Measurements from ENCODE around the gene CDCP1. TPM values are rescaled to one million over a fixed set of nuclear protein-coding genes. Genes with fewer than 3 reads are reported as not detected.

Gene CDCP1

GRCh38 chr3:45037720-45038455 lies 108.3 kb downstream of the CDCP1 start:
- H3K4me3 ChIP-seq (ENCODE audit: low read length), result no peak overlapping the region
- H3K27me3 ChIP-seq (ENCODE audit: control insufficient read depth, insufficient read depth, low read length), result no peaks in the 10 kb centered on the region
- no peak overlapping the region for H3K4me2 ChIP-seq (ENCODE audit: low read length)
- H3K36me3 ChIP-seq (ENCODE audit: insufficient read depth, low read length), result no peaks in the 10 kb centered on the region
- H3K4me1 ChIP-seq (ENCODE audit: control insufficient read depth, insufficient read depth, low read length), result peaks cover 23% of the 10 kb centered on the region
- no peak overlapping the region for H3K9ac ChIP-seq (ENCODE audit: low read depth, low read length)
- no peaks in the 10 kb centered on the region for H3K9me3 ChIP-seq (replicated peaks; ENCODE audit: low read length)

GRCh38 chr3:45035441-45036301 lies 110.5 kb downstream of the CDCP1 start:
- Histone ChIP-seq H3K27me3 (ENCODE audit: control insufficient read depth, insufficient read depth, low read length) (no peaks in the 10 kb centered on the region), H3K4me3 (ENCODE audit: low read length) (no peak overlapping the region), H3K9me3 (replicated peaks; ENCODE audit: low read length) (no peaks in the 10 kb centered on the region), H3K9ac (ENCODE audit: low read depth, low read length) (no peak overlapping the region), H3K4me1 (ENCODE audit: control insufficient read depth, insufficient read depth, low read length) (peaks cover 20% of the 10 kb centered on the region), H3K36me3 (ENCODE audit: insufficient read depth, low read length) (no peaks in the 10 kb centered on the region), H3K4me2 (ENCODE audit: low read length) (peak overlapping the region; percentile 67)

- H3K27me3 ChIP-seq (ENCODE audit: control insufficient read depth, insufficient read depth, low read length), result no peaks in the 10 kb centered on the region
- H3K9me3 ChIP-seq (replicated peaks; ENCODE audit: low read length), result no peaks in the 10 kb centered on the region
- H3K4me1 ChIP-seq (ENCODE audit: control insufficient read depth, insufficient read depth, low read length), result peaks cover 22% of the 10 kb centered on the region
- H3K36me3 ChIP-seq (ENCODE audit: insufficient read depth, low read length), result no peaks in the 10 kb centered on the region
- H3K9ac ChIP-seq (ENCODE audit: low read depth, low read length), result no peak overlapping the region
- no peak overlapping the region for H3K4me3 ChIP-seq (ENCODE audit: low read length)
- H3K4me2 ChIP-seq (ENCODE audit: low read length), result peak overlapping the region; percentile 4
These were observed 111.4 kb downstream of the CDCP1 start for GRCh38 chr3:45034612-45035252.

- no peak overlapping the region for H3K9ac ChIP-seq (ENCODE audit: low read depth, low read length)
- H3K4me1 ChIP-seq (ENCODE audit: control insufficient read depth, insufficient read depth, low read length), result peaks cover 28% of the 10 kb centered on the region
- H3K4me3 ChIP-seq (ENCODE audit: low read length), result no peak overlapping the region
- H3K27me3 ChIP-seq (ENCODE audit: control insufficient read depth, insufficient read depth, low read length), result no peaks in the 10 kb centered on the region
- no peaks in the 10 kb centered on the region for H3K9me3 ChIP-seq (replicated peaks; ENCODE audit: low read length)
- H3K36me3 ChIP-seq (ENCODE audit: insufficient read depth, low read length), result no peaks in the 10 kb centered on the region
- H3K4me2 ChIP-seq (ENCODE audit: low read length), result no peak overlapping the region
These were observed 112.4 kb downstream of the CDCP1 start for GRCh38 chr3:45033791-45034190.

Small RNA genes within 50 kb of the gene (small RNA-seq; reads per million reads assigned to genes)
- not detected for gene RNU5B-3P

Data from skeletal muscle satellite cell (primary cell).